Panc1 (cell line): ENCODE results near the gene CHST8. TPM values are rescaled to one million over a fixed set of nuclear protein-coding genes. Genes with fewer than 3 reads are reported as not detected.

Experiments used
- ATAC-seq: fragments of 200-7000 bp; cut with Tn5 transposase; 2 replicates; pipeline ENCODE4 v1.9.1; 2020; ENCODE audit warnings: mild to moderate bottlenecking, moderate library complexity
- BruUV-seq: library from RNA; stranded (reverse); fragments of 400-500 nt; replicated peaks from 2 replicates; lab custom pipeline; 2021; lab: Mats Ljungman, UMichigan
- CTCF ChIA-PET: fragments of 300-600 bp; sonication (Branson Sonifier 250); formaldehyde crosslinking; loops from one replicate; lab custom pipeline; 2022; ENCODE audit warnings: antibody characterized with exemption; lab: Charles Lee
- POLR2A ChIA-PET: fragments of 300-600 bp; sonication (Branson Sonifier 250); formaldehyde crosslinking; loops from one replicate; lab custom pipeline; 2022; ENCODE audit warnings: antibody characterized with exemption; lab: Charles Lee
- DNase-seq: peaks from one replicate; pipeline ENCODE4 v3.0.0-alpha.2; 2010; ENCODE audit warnings: low read depth, low spot score
- H3K27ac ChIP-seq: 2 replicates; pipeline ENCODE4 v1.5.1; 2011; ENCODE audit warnings: mild to moderate bottlenecking, low read length, inconsistent platforms
- H3K27me3 ChIP-seq: fragments of 200-500 bp; sonication (Bioruptor generic); 2 replicates; pipeline ENCODE4 v1.6.0; 2014; ENCODE audit warnings: low read length, inconsistent platforms; ENCODE audit not compliant: control insufficient read depth, insufficient read depth
- H3K36me3 ChIP-seq: fragments of 200-500 bp; sonication (Bioruptor generic); 2 replicates; pipeline ENCODE4 v1.5.1; 2014; ENCODE audit warnings: inconsistent platforms, mild to moderate bottlenecking, low read length, moderate library complexity; ENCODE audit not compliant: control insufficient read depth, insufficient read depth
- H3K4me1 ChIP-seq: 2 replicates; pipeline ENCODE4 v1.5.1; 2011; ENCODE audit warnings: inconsistent platforms, mild to moderate bottlenecking, low read length, moderate library complexity; ENCODE audit not compliant: control insufficient read depth, insufficient read depth
- H3K4me3 ChIP-seq, 2 experiments: 2 replicates each; pipeline ENCODE4 v1.5.1; 2011 to 2012; ENCODE audit warnings: low read depth in 2 of 2, low read length in 2 of 2, mild to moderate bottlenecking in 2 of 2, inconsistent platforms in 1 of 2, moderate library complexity in 1 of 2
- H3K9me3 ChIP-seq: fragments of 200-500 bp; sonication (Bioruptor generic); 2 replicates; pipeline ENCODE4 v1.5.1; 2014; ENCODE audit warnings: low read depth, mild to moderate bottlenecking, inconsistent platforms, low read length, moderate library complexity; ENCODE audit not compliant: control insufficient read depth, insufficient read depth
- POLR2AphosphoS5 ChIP-seq: IDR thresholded peaks from 2 replicates; pipeline ENCODE4 v1.6.1; 2012; ENCODE audit warnings: mild to moderate bottlenecking, low read depth, low read length, moderate library complexity
- SIN3A ChIP-seq: IDR thresholded peaks from 2 replicates; pipeline ENCODE4 v1.6.1; 2012; ENCODE audit warnings: low read depth, mild to moderate bottlenecking, low read length, moderate library complexity, borderline replicate concordance; ENCODE audit not compliant: insufficient read depth
- TCF7L2 ChIP-seq: IDR thresholded peaks from 2 replicates; pipeline ENCODE4 v1.6.1; 2011; ENCODE audit warnings: mild to moderate bottlenecking, low read depth, low read length, inconsistent platforms
- in situ Hi-C: cut with HindIII; loops from 2 replicates; pipeline ENCODE4 v1.10.0; 2016; ENCODE audit warnings: low sequenced_read_pairs, low pct_unique_long_range_greater_than_20kb
- intact Hi-C: fragments of 100-400 bp; cut with micrococcal nuclease; formaldehyde crosslinking; loops from one replicate; pipeline ENCODE4 v1.10.0; 2022; ENCODE audit not compliant: unreplicated experiment
- total RNA-seq: library from RNA; stranded (reverse); gene quantifications from one replicate; pipeline ENCODE4 v1.2.1, GENCODE V29; 2021; ENCODE audit not compliant: unreplicated experiment
- TF ChIP-seq, protein P1 (sequence below): fragments of 450-650 bp; IDR thresholded peaks from 2 replicates; pipeline ENCODE4 v1.5.1; 2017; ENCODE audit warnings: mild to moderate bottlenecking
- TF ChIP-seq, protein P2 (sequence below), 2 experiments: IDR thresholded peaks; 2 replicates each; pipeline ENCODE4 v1.6.1; 2011 to 2012; ENCODE audit warnings: low read depth in 2 of 2, control low read depth in 1 of 2, low read length in 1 of 2, mild to moderate bottlenecking in 1 of 2, moderate library complexity in 1 of 2; ENCODE audit not compliant: insufficient read depth in 1 of 2

The CHST8 gene
- total RNA-seq, 1 experiment from 2014 or later: 0.28 TPM

DNA sequence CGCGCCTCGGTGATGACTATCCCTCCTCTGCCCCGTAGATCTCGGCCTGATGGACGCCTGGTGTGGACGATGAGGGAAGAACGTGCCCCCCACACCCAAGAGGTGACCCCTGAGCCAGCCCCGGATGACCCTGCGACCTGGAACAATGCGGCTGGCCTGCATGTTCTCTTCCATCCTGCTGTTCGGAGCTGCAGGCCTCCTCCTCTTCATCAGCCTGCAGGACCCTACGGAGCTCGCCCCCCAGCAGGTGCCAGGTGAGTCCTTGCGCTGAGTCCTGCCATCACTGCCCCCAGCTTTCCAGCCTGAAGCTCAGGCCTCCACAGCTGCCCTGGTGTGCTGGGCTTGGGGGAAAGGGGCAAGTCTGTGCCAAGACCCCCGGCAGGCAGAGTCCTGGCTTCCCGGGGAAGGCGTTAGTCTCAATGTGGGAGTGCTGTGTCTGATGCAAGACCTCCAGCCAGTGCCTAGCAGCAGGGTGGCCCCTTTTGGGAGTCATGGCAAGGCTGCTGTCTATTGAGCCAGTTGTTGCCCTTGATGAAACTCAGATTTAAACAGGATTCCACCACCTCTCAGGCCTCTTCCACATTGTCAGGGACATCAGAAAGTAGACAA, 67.5 kb downstream of the CHST8 start:
- BruUV-seq: no TSS peak
- no peak for DNase-seq
- H3K36me3 ChIP-seq: no peaks in the 10 kb centered on the region; the same call in 1 of the 2 replicates
- peaks cover 7% of the 10 kb centered on the region; the same call in 1 of the 2 replicates for H3K27me3 ChIP-seq
- in situ Hi-C loops (no loop called here), intact Hi-C loops (loop anchor here (1.0 kb wide), 1 partner anchor 31 kb away; no protein-coding TSS in a partner anchor)
- H3K9me3 ChIP-seq: no peaks in the 10 kb centered on the region
- no peak overlapping the region for H3K4me3 ChIP-seq
- no peak for ATAC-seq
- no peaks in the 10 kb centered on the region for H3K4me1 ChIP-seq
- ChIA-PET CTCF (no interaction called here), POLR2A (interaction anchor here (0.5 kb wide), 1 partner anchor 91 kb away, joined by 4 read pairs; no protein-coding TSS in a partner anchor)
- TF ChIP-seq TCF7L2 (no peak), SIN3A (no peak), POLR2AphosphoS5 (no peak)
- TF ChIP-seq, protein P1, sequence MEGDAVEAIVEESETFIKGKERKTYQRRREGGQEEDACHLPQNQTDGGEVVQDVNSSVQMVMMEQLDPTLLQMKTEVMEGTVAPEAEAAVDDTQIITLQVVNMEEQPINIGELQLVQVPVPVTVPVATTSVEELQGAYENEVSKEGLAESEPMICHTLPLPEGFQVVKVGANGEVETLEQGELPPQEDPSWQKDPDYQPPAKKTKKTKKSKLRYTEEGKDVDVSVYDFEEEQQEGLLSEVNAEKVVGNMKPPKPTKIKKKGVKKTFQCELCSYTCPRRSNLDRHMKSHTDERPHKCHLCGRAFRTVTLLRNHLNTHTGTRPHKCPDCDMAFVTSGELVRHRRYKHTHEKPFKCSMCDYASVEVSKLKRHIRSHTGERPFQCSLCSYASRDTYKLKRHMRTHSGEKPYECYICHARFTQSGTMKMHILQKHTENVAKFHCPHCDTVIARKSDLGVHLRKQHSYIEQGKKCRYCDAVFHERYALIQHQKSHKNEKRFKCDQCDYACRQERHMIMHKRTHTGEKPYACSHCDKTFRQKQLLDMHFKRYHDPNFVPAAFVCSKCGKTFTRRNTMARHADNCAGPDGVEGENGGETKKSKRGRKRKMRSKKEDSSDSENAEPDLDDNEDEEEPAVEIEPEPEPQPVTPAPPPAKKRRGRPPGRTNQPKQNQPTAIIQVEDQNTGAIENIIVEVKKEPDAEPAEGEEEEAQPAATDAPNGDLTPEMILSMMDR: no peak
- H3K27ac ChIP-seq: no peak overlapping the region

DNA sequence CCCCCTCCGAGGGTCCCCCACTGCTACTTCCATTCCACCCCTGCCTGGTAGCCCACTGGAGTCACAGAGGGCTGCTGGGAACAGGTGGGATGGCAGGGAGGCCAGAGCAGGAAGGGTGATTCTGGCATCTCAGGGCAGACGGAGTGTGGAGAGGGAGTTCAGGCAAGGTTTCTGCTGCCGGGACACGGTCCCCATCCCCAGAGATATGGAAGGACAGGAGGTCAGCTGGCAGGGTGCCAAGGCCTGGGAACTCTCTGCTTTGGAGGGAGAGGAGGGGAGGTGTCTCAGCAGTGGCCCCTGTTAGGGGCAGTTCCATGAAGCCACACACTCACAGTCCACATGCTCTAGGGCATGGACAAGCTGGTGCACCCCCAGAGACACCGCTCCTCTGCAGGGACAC, 68.1 kb downstream of the CHST8 start:
- TF ChIP-seq SIN3A: no peak
- TF ChIP-seq, protein P2, sequence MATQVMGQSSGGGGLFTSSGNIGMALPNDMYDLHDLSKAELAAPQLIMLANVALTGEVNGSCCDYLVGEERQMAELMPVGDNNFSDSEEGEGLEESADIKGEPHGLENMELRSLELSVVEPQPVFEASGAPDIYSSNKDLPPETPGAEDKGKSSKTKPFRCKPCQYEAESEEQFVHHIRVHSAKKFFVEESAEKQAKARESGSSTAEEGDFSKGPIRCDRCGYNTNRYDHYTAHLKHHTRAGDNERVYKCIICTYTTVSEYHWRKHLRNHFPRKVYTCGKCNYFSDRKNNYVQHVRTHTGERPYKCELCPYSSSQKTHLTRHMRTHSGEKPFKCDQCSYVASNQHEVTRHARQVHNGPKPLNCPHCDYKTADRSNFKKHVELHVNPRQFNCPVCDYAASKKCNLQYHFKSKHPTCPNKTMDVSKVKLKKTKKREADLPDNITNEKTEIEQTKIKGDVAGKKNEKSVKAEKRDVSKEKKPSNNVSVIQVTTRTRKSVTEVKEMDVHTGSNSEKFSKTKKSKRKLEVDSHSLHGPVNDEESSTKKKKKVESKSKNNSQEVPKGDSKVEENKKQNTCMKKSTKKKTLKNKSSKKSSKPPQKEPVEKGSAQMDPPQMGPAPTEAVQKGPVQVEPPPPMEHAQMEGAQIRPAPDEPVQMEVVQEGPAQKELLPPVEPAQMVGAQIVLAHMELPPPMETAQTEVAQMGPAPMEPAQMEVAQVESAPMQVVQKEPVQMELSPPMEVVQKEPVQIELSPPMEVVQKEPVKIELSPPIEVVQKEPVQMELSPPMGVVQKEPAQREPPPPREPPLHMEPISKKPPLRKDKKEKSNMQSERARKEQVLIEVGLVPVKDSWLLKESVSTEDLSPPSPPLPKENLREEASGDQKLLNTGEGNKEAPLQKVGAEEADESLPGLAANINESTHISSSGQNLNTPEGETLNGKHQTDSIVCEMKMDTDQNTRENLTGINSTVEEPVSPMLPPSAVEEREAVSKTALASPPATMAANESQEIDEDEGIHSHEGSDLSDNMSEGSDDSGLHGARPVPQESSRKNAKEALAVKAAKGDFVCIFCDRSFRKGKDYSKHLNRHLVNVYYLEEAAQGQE (IDR thresholded peaks at IDR 0.05; ENCODE audit: insufficient read depth in 1 of 2, low read depth in 2 of 2, low read length in 1 of 2): no peak
- no peak for TF ChIP-seq TCF7L2
- TF ChIP-seq, protein P1: no peak
- no peak for TF ChIP-seq POLR2AphosphoS5
- ChIA-PET POLR2A (no interaction called here), CTCF (no interaction called here)
- intact Hi-C loops: loop anchor here (1.0 kb wide), 1 partner anchor 32 kb away; no protein-coding TSS in a partner anchor
- Histone ChIP-seq H3K27me3 (peaks cover 6% of the 10 kb centered on the region; the same call in 1 of the 2 replicates), H3K4me3 (no peak overlapping the region), H3K36me3 (no peaks in the 10 kb centered on the region), H3K4me1 (no peaks in the 10 kb centered on the region), H3K27ac (no peak overlapping the region), H3K9me3 (no peaks in the 10 kb centered on the region)
- ATAC-seq: no peak
- in situ Hi-C loops: no loop called here
- no TSS peak for BruUV-seq
- DNase-seq: no peak
